Globus pallidus (tissue), 1 donor: ENCODE data around the gene MPZ.
"Not testable (repeated sequence)": the region's sequence is repeated elsewhere in the genome, so short reads cannot be mapped to it uniquely, and the experiment has no call there.

Experiments
- DNase-seq: peaks from one replicate; pipeline ENCODE4 v3.0.0-alpha.2; 2015; ENCODE audit warnings: low spot score

MPZ gene

DNA sequence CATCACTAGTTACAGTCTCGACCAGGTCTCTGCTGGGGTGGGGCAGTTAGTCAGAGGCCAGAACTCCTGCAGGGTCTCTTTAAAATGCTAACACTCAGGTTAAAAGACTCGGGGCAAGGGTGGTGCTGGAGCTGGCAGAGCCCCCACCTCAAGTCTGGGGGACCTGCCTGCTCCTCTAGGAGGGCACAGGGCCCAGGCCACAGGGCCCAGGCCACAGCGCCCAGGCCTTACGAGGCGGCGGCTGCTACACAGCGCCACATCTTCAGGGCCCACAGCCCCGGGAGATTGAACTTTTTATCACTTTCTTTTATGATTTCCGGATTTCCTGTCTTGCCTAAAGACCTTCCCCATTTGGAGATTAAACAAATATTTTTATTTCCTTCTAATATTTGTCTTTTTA is 10.4 kb downstream of the MPZ start:
- DNase-seq: no peak

DNA sequence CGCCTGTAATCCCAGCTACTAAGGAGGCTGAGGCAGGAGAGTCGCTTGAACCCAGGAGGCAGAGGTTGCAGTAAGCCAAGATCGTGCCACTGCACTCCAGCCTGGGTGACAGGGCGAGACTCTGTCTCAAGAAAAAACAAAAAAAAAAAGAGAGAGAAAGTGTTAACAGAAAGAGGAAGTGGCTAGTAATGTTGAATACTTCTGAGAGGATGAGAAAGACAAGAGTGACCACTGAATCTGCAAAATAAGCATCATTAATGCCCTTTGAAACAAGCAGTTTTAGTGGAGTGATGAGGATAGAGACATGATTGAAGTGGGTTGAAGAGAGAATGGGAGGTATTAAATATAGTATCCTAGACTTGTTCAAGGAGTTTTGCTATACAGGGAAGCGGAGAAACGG is 11.7 kb downstream of the MPZ start:
- DNase-seq: no peak

DNA sequence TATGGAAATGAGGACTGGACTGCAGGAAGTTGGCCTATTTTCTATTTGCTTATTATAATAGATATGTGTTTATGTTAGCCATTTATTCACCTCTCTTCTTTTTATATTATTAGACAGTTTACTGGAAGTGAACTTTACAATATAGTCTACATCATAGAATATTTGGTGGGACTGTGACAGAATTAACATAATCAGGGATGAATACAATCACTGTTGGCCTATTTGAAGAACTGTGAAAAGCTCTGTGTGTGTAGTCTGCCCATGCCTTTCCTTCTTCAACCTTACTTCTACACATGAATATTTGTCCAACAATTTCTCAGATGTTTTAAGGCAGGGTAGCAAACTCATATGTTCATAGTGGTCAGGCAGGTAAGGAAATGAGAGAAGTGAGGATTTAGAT is 12.4 kb downstream of the MPZ start:
- no peak for DNase-seq

DNA sequence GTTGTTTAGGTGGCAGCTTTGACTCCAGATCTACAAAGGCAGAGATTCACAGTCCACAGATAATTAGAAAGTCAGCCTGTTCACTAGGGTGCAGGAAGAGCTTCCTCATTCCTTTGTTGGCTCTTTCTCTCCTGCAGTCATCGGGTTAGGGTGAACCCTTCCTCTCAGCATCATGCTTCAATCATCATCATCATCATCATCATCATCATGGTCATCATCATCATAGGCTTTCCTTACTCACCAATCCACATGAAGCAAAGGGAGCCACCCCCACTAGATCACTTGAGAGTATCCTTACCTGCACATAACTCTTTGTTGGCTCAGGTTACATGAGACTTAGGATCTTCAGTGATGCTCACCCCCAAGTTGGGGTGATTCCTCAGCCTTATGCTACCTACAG is 19.0 kb downstream of the MPZ start:
- no peak for DNase-seq

DNA sequence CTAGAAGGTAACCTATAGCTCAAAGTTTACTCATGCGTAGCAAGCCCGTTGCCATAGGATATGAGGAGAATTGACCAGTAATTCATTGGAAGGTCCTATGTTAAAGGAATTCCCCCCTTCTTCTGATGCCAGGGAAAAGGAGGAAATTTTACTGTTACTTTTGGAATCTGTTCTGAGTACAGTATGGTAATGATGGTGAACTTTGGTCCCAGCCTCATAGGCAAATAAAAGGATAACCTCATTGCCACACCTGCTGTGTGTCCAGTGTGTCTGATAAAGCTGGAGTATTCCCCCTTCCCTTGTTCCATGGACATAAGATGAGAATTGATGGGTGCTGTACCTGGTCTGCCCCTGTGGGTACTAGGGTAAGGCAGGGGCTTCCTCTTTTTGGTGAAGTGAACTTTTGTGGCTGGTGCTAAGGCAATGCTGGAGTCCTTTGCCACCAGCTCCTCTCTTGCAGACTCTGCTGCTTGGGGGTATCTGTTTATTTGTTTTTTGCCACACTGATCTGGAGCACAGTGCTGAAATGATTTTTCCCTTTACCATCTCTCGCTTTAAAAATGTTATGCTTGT is 22.2 kb downstream of the MPZ start:
- DNase-seq: no peak

DNA sequence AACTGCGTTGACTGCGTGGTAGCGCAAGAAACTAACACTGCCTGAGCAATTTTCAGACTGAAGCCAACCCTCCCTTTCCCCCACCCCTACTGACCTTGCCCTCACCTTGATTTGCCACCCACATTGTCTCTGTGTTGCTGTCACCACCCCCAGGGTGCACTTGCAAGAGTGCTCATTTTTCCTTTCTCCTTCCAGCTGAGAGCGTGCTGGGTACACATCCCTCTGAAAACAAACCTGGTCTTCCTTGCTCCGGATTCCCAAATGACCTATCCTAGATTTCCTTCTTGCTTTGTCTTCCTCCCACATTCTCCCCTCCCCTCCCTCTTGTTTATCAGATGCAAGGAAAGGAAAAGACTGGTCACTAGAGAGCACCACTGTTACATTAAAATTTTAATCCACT is 24.2 kb downstream of the MPZ start:
- no peak for DNase-seq

DNA sequence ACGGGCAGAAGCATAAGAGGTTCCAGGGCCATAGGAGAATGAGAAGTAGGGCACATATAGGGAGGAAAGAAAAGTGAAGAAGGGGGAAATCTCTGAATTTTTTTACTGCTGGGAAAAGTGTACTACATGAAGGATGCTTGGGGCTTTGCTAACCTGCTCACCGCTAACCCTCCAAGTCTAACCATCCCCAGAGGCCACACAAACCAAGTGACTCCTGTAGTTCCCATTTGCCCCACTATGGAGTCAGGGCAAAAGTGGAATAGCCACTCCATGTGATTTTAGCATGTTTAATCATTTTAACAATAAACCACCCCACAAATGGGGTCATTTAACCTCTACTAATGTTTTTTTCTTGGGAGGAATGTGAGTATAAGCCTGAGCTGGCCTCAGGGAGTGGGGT is 24.7 kb downstream of the MPZ start:
- no peak for DNase-seq

DNA sequence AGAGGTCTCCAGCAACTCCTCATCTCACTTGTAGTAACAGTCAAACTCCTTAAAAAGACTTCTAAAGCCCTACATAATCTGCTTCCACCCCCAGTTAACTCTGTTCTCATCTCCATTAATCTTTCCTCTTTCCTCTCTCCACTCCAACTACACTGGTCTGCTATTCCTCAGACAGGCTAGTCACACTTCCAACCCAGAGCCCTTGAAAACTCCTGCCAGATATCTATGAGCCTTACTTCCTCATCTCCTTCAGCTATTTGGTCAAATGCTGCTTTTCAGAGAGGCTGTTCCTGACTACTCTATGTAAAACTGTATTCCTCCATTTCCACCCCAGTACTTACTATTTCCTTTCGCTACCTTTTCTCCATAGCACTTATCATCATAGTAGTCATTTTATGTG is 26.8 kb downstream of the MPZ start:
- DNase-seq: no peak

DNA sequence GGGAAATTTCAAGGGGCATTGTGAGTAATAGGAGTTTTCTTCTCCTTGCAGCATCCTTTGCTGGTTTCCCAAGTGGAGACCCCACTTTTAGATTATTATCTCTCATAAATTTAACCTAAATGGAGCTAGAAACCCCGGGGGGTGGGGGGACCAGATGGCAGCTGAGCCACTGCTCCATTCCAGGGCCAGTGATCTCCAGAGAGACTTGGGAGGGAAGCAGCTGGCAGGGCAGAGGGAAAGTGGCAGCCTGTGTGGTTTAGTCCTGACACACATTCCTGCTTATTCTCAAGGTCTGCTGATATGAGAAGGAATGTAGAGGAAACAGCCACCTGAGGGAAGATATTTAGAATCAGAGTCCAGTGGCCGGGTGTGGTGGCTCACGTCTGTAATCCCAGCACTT is 34.9 kb downstream of the MPZ start:
- DNase-seq: no peak

DNA sequence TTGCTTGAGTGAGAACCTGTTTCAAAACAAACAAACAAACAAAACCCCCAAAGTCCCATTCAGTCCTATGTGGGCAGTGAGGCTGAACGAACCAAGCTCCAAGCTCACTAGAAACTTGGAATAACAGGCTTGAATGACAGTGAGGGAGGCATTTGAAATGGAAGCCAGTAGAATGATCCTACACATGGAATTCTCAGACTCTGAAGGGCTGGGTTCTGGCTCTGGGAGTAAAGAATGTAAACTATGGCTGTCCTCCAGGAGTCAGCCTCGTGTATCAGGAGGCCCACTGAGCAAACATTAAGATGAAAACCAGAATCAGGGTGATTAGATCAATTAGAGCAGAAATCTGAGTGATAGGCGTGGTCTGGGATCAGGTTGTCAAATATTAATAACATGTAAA is 36.4 kb downstream of the MPZ start:
- no peak for DNase-seq

DNA sequence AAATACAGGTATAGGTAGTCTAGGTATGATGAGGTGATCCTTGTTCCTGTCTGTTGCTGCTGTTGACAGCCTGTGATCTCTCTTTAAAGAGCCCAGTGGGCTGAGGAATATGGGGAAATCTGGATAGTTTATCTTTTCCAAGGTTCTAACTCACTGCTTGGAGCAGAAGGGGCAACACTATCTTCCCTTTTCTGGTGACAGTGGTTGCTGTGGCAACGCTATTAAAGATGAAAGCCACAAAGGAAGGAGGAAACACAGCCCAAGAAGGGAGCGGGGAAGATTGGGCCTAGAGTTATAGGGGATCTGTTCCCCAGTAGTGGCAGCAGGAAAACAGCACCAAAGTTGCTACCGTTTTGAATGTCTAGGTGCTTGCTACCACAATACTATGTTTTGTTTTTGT is 42.4 kb downstream of the MPZ start:
- DNase-seq: no peak

DNA sequence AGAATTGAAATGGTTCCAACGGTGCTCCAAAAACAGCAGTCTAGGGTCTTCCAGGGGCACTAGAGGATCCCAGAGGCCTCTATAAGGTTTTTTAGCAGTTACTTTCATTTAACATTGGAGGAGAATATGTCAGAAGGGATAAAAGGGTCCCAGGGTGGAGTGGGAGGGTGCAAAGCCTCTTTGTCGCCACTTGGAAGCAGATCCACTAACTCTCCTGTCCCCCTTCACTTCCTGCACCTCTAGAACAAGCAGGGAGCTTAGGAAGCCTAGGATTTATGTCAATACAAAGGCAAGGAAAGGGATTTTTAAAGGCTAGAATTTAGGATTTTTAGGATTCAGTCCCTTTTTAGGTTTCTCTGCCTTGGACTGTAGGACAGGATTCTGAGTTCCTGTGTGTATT is 42.9 kb downstream of the MPZ start:
- DNase-seq: no peak

DNA sequence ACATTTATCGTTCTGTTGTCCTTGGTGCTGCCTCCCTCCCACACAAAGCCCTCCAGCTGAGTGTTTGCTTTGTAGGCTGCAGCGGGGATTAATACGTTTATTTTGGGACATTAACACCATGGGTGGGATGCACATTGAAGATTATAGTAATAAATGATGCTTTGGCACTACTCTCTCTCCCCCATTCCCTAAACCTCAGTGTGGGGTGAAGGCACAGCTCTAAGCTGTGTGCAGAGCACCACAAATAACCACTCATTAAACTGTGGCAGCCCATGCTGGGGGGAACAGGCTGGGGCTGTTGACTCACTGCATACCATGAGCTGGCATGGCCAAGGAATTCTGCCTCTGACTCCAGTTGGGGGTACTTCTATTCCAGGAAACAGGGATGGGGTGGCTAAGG is 43.6 kb downstream of the MPZ start:
- DNase-seq: no peak

DNA sequence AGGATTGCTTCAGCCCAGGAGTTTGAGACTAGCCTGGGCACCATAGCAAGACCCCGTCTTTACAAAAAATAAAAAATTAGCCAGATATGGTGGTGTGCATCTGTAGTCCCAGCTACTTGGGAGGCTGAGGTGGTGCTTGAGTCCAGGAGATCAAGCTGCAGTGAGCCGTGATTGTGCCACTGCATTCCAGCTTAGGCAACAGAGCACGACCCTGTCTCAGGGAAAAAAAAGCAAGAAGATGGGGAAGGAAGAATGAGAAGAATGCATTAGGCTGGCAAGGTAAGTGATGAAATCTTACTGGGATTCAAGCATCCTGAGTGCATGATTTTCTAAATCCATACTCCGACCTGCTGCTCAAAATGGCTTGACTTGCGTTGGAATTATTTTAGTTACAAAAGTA is 44.5 kb downstream of the MPZ start:
- no peak for DNase-seq

DNA sequence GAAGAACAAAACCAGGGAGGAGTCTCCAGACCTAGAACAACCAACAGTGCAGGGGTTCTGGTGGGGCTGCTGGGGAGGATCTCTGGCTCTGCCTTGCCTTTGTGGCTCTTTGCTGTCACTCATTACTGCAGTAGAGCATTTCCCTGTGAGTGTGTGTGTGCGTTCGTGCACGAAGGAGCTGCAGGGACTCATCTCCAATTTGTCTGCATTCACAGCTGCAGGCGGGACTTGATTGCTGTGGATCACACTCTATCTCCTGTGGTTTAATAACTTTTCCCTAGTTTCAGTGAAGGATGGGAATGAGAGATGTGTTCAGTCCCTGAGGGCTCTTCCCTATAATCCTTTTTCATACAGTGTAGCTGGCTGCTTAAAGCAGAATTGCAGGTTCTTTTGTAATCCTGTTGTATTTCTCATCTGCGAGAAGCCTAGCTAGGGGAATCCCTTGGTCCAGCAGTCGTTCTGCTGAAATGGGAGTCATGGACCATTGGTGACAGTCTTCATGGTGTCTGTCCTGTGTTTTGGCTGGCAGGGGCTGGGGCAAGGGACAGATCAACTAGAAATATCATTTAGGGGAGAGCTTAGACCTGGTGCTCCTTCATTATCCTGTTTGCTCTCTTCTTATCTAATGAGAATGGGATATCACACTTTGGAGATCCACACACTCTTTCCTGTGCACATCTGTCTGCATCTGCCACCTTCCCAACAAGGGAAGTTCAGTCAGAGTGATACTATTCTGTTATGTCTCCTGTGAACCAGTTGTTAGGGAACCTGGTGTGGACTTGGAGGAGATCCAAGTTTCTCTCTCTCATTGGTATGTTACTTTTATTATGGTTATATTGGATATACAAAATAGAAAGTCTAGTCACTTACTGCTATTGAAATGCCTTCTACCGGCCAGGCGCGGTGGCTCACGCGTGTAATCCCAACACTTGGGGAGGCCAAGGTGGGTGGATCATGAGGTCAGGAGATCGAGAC is 48.2 kb downstream of the MPZ start:
- DNase-seq: no peak

DNA sequence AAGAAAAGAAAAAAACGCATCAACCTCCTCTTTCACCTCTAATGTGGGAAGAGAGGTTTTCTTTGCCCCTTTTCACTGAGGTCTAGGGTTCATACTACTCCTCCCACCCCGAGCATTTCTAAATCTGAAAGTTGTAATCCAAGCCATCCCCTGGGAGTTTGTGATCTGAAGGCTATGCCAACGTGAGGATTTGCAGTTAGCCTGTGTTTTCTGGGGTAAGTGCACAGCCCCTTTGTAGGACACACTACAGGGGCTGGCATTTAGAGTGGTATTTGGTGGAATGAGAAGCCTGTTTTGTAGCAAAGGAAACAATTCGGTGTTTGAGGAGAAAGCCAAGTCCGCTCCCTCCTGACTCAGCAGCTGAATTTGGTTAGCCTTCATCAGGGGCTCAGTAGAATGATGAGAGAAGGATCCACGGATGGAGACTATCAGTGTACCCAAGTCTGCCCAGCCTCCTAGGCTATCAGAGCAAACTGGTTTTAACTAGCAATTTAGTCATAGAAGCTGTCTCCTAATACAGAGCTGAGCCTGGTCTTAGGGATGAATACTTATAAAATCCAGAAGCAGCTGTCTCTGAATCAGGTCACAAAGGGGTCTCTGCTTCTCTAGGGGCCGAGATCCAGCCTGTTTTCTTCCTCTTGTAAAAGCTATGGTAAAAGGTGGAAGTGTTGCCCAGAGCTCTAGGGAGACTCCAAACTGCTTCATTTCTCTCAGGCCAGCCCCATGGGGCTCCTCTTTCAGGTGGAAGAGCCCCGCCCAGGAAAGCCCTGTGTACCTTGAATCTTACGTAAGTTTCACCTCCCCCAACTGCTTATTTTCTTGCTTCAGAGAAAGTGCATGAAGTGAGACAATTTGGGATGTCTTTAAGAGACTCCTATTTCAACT is 49.1 kb downstream of the MPZ start:
- DNase-seq: no peak

DNA sequence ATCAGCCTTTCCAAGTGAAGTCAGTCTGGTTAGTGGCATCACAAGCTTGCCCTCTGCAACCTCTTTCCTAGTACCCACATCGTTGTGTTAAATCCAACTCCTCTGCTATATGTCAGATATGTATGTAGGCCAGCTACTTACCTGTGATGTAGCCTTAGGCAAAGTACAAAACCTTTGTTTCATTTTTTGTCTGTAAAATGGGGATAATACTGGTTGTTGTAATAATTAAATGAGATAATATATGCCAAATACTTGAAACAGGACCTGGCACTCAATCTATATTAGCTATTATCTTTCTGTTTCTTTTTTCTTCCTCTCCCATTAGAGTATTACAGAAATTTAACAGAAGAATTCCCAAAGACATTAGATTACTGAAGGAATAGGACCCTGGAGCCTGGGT is 50.0 kb downstream of the MPZ start:
- DNase-seq: no peak

DNA sequence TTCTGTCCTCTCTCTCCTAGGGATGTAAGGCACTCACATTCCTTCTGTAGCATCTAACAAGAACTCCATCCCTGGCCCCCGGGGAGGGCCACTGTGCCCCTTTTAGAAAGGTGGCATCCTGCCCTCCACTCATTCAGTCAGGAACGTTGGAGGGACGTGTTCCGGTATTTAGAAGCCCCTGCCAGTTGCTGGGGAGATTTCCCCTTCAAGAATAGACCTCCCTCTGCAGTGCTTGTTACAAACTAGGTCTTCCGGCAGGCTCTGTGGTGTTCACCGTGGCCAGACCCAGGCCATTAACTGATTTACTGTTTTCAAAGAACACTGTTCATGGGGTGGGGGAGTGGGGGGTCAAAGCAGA is 50.4 kb downstream of the MPZ start:
- DNase-seq: no peak

DNA sequence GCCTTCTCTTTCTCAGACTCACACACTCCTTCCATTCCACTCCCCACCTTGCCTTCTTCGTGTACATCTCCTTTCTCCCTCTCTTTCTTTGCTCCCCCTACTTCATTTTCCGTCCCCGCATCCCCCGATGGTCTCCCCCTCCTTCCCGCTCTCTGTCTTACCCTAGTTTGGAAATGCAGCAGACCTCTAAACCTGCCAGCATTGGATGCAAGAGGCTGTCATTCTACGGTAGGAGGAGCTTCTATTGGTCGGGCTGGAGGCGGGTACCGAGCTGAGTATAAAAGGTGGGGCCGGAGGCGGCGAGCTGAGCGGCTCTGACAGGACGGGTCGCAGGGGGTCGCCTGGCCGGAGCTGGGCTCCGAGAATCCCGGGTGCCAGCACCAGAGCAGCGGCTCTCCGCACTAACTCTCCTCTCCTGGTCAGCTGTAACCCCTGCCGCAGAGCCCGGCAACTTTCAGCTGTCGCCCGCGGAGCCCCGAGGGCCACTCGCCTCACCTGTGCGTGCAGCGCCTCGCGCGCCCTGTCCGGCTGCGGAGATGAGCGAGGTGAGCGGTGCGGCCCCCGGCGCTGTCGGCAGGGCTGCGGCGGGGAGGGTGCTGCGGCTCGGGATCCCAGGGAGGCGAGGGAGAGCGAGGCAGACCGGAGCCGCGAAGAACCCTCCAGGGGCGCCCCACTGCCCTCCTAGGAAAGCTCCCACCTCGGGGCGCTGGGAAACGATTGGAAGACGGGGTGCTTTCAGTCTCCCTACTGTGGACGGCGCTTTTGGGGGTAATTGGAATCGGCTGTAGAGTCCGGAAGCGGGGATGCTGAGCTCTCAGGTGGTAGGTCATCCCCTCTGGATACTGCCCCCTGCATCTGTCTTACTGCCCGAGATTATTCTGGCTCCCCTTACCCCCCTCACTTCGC is 51.1 kb downstream of the MPZ start, which contains the start of gene PCP4L1:
PCP4L1 (plus strand) TSS at position 307 of the 906 bp plus-strand sequence; CDS start at position 537, 230 bp downstream.
- peak; percentile 59 for DNase-seq

DNA sequence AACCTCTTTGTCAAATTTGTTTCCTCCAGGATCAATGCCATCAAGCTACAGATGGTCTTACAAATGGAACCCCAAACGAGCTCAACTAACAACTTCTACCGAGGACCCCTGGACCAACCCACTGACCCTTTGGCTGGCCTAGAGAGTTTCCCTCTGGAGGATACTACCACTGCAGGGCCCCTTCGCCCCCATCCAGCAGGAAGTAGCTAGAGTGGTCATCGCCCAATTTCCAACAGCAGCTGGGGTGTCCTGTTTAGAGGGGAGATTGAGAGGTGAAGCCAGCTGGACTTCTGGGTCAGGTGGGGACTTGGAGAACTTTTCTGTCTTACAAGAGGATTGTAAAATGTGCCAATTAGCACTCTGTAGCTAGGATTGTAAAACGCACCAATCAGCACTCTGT is 52.7 kb downstream of the MPZ start:
- not testable (repeated sequence) for DNase-seq

DNA sequence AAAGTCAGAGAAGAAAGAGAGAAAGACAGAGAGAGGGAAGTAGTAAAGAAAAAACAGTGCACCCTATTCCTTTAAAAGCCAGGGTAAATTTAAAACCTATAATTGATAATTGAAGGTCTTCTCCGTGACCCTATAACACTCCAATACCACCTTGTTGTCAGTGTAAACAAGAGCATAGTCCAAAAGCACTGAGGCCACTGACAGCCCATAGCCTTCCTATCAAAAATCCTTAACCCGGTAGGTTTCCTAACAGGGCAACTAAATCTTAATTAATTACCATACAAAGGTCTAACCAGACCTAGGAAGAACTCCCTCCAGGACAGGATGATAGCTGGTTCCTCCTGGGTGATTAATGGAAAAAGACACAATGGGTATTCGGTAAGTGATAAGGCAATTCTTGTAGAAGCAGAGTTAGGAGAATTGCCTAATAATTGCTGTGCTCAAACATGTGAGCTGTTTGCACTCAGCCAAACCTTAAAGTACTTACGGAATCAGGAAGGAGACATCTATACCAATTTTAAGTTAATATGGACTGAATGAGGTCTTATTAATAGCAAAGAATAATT is 53.7 kb downstream of the MPZ start:
- DNase-seq: not testable (repeated sequence)
